ENCODE results near the gene ENOX1.

Gene ENOX1

GRCh38 chr13:43487461-43487860 lies 299.3 kb downstream of the ENOX1 start:
- DNase-seq (ENCODE audit: low read depth): no peak

- no peak for DNase-seq (ENCODE audit: low read depth)
Observed at GRCh38 chr13:43484432-43485225, 302.1 kb downstream of the ENOX1 start.

- no peak for DNase-seq (ENCODE audit: low read depth)
Observed at GRCh38 chr13:43483930-43484329, 302.8 kb downstream of the ENOX1 start.

GRCh38 chr13:43482641-43483040 lies 304.1 kb downstream of the ENOX1 start:
- DNase-seq (ENCODE audit: low read depth): no peak

- DNase-seq (ENCODE audit: low read depth): no peak
Observed at GRCh38 chr13:43482026-43482425, 304.7 kb downstream of the ENOX1 start.

- no peak for DNase-seq (ENCODE audit: low read depth)
Observed at GRCh38 chr13:43478902-43479301, 307.9 kb downstream of the ENOX1 start.

GRCh38 chr13:43478211-43478610 lies 308.6 kb downstream of the ENOX1 start:
- DNase-seq (ENCODE audit: low read depth): no peak

GRCh38 chr13:43475140-43475539 lies 311.6 kb downstream of the ENOX1 start:
- DNase-seq (ENCODE audit: low read depth): no peak

- DNase-seq (ENCODE audit: low read depth): no peak
Observed at GRCh38 chr13:43473437-43473836, 313.3 kb downstream of the ENOX1 start.

- DNase-seq (ENCODE audit: low read depth): no peak
Observed at GRCh38 chr13:43472980-43473379, 313.8 kb downstream of the ENOX1 start.

- DNase-seq (ENCODE audit: low read depth): no peak
Observed at GRCh38 chr13:43472339-43472738, 314.4 kb downstream of the ENOX1 start.

GRCh38 chr13:43470610-43471009 lies 316.2 kb downstream of the ENOX1 start:
- DNase-seq (ENCODE audit: low read depth): no peak

- no peak for DNase-seq (ENCODE audit: low read depth)
Observed at GRCh38 chr13:43469791-43470190, 317.0 kb downstream of the ENOX1 start.

GRCh38 chr13:43464578-43465264 lies 322.1 kb downstream of the ENOX1 start:
- DNase-seq (ENCODE audit: low read depth): no peak

GRCh38 chr13:43448605-43449336 lies 338.0 kb downstream of the ENOX1 start:
- no peak for DNase-seq (ENCODE audit: low read depth)

- no peak for DNase-seq (ENCODE audit: low read depth)
Observed at GRCh38 chr13:43446126-43446525, 340.6 kb downstream of the ENOX1 start.

GRCh38 chr13:43445668-43446067 lies 341.1 kb downstream of the ENOX1 start:
- no peak for DNase-seq (ENCODE audit: low read depth)

GRCh38 chr13:43444081-43444480 lies 342.7 kb downstream of the ENOX1 start:
- no peak for DNase-seq (ENCODE audit: low read depth)

GRCh38 chr13:43441899-43442499 lies 344.8 kb downstream of the ENOX1 start:
- no peak for DNase-seq (ENCODE audit: low read depth)

GRCh38 chr13:43441464-43441863 lies 345.3 kb downstream of the ENOX1 start:
- no peak for DNase-seq (ENCODE audit: low read depth)

GRCh38 chr13:43434191-43434590 lies 352.6 kb downstream of the ENOX1 start:
- no peak for DNase-seq (ENCODE audit: low read depth)

GRCh38 chr13:43433691-43434141 lies 353.1 kb downstream of the ENOX1 start:
- DNase-seq (ENCODE audit: low read depth): no peak
